GM19351 (cell line): ENCODE results near the gene C10orf95.
"Not testable (repeated sequence)": the region's sequence is repeated elsewhere in the genome, so short reads cannot be mapped to it uniquely, and the experiment has no call there.

Source experiments
- ATAC-seq: cut with Tn5 transposase; IDR thresholded peaks from one replicate; pipeline ENCODE4 v1.9.1; 2021; ENCODE audit warnings: mild to moderate bottlenecking, moderate library complexity; ENCODE audit not compliant: unreplicated experiment

Gene C10orf95

GRCh38 chr10:102467318-102467717 lies 16.0 kb upstream of the C10orf95 start:
- no peak for ATAC-seq

DNA sequence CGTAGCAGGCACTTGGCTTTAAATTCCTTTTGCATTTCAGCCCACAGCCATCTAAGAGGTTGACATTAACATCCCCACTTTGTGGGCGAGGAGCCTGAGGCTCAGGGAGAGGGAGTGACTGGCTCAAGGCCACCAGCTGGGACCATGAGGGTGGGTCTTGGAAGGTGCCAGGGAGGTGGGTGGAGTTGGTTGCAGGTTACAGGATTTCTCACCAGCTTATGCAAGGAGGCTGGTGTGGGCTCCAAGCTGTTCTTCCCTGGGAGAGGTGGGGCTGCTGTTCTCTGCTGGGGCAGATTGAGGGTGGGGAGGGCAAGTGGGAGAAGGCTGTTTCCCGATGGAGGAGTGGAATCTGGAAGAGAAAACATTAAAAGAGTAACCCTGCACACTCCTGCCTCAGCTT lies 14.1 kb upstream of the C10orf95 start:
- ATAC-seq: no peak

DNA sequence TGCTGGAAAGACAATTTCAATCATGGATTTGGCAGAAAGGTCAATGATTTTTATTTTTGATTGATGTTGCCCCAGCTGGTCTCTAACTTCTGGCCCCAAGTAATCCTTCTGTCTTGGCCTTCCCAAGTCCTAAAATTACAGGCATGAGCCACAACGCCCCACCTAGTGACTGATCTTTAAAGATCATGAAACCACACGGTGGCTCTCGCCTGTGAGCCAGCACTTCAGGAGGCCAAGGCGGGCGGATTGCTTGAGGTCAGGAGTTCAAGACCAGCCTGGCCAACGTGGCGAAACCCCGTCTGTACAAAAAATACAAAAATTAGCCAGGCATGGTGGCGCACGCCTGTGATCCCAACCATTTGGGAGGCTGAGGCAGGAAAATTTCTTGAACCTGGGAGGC lies 12.6 kb upstream of the C10orf95 start:
- ATAC-seq: no peak

- ATAC-seq: no peak
Measured at GRCh38 chr10:102462512-102463054, 11.2 kb upstream of the C10orf95 start.

DNA sequence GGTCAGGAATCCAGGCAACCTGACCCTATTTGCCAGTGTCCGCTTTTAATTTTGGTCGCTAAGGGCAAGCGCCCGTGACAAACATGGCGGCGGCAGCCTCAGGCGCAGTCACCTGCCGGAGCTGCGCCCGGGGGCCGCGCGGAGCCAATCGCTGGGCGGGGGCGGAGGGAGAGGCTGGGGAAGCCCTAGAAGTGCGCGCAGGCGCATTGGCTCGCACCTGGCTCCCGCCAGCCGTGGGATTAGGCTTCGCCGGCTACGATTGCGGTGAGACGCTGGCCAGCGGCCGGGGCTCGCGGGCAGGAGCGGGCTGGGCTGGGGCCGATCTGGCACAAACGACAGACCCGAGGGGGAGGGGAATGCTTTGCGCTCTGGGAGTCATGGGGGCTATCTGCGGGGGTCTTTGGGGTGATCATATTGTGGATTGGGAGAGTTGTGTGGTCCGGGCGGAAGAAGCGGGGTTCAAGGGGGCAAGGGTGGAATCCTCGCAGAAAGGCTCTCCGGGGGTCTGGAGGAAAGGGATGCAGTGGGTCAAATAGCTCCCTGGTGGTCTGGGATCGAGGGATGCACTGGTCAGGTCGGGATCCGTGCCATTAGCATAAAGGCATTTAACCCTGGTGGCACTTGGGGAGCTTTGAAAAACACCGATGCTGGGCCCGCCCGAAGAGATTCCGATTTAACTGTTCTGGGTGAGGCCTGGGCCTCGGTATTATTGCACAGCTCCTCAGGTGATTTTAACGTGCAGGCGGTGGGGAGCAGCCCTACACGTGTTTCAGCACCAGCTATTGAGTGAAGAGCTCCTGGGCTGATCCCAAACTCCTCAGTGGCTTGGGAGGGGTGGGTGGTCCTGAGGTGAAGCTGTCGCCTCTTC lies 10.1 kb upstream of the C10orf95 start:
- ATAC-seq: peak; percentile 88

DNA sequence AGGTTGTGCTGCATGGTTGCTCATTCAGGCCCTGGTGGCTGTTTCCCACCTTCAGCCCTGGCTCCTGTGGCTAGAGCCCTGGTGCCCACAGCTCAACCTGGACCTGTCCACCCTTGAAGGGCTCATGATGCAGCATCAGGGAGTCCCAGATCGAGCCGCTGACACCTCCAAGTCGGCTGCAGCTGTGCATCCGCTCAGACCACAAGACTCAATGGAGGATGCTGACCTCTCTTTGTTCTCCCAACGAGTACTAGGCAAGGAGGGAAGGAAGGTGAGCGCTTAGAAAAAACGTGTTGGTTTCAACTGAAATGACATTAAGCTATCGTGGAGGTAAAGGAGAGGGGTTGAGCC lies 9.5 kb upstream of the C10orf95 start:
- peak; percentile 30 for ATAC-seq

DNA sequence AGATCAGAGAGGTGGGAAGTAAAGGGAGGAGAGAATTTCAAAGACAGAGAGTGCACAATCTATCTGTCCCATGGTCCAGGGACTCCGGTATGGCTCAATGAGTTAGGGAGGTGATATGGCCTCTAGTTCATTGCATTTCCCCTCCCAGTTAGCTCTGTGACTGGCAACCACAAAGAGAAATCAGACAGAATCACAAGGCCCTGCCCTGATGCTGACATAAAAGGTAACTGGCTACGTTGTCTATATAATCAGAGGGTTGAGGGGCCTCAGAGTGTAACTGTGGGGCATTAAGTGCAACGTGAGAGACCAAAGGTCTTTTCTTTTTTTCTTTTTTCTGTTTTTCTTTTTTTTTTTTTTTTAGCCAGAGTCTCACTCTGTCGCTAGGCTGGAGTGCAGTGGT lies 7.3 kb upstream of the C10orf95 start:
- ATAC-seq: no peak

DNA sequence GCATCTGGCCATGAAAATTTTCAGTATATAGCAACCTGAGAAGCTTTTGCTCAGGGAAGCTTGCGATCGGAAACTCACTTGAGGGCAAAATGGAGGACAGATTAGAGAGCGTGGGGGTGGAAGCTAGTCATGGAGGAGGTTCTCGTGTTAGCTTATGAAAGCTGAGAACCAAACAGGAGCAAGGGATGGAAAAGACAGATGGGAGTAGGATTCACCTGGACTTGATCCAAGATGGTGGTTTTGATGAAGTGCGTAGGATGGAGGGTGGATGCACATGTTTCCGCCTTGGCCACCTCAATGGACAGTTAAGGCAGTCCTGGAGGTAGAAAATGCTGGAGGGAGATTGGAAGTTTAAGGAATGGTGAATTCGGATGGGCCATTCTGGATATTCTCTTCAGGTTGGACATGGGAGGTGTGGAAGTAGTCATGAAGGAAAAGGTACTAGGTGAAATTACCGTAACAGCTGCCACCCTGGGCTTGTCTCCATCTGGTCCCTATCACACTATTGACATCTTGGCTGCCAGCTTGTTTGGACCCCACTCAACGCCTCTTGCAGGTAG lies 6.3 kb upstream of the C10orf95 start:
- no peak for ATAC-seq

- ATAC-seq: no peak
Measured at GRCh38 chr10:102455893-102456471, 4.6 kb upstream of the C10orf95 start.

DNA sequence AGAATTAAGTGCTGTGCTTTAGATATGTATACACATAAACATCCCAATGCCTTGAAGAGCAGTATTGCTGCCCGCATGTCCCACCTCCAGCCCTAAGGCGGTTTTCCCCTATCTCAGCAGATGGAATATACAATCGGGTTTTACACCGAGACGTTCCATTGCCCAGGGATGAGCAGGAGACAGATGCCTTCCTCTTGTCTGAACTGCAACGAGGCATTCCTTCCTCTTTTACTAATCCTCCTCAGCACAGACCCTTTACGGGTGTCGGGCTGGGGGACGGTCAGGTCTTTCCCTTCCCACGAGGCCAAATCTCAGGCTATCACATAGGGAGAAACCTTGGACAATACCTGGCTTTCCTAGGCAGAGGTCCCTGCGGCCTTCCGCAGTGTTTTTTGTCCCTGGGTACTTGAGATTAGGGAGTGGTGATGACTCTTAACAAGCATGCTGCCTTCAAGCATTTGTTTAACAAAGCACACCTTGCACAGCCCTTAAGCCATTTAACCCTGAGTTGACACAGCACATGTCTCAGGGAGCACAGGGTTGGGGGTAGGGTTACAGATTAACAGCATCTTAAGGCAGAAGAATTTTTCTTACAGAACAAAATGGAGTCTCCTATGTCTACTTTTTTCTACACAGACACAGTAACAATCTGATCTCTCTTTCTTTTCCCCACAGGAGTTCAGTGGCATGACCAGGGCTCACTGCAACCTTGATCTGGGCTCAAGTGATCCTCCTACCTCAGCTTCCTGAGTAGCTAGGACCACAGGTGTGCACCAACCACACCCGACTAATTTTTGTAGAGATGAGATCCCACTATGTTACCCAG lies 3.5 kb upstream of the C10orf95 start:
- ATAC-seq: not testable (repeated sequence)

- ATAC-seq: no peak
Measured at GRCh38 chr10:102453502-102453901, 2.2 kb upstream of the C10orf95 start.

DNA sequence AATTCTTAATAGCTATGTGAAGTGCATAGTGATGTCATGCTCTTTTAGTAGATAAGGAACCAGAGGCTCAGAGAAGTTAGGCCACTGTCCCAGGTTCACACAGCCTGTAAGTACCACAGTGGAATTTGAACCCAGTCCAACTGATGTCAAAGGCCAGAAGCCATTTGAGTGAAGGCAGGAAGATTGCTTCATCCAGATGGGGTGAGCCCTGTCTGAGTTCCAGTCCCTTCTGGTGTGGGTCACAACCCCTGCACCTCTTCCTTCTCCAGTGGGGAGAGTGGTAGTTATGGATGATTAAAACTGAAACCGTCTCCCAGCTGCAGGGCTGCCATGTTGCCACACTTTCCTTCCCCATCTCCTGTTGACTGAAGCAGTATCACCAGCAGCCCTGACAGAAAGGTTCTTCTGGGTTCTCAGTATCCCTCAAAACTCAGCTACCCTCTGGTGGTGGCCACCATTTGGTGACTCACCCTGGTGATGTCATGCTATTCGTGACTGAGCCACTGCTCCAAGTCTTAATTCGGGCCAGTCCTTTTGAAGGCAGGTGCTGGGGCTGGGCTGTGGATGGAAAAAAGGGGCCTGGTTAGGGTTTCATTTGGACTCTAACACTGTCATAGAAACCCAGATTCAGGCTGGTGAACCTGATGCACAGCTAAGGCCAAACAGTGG lies 1.5 kb upstream of the C10orf95 start:
- ATAC-seq: no peak

DNA sequence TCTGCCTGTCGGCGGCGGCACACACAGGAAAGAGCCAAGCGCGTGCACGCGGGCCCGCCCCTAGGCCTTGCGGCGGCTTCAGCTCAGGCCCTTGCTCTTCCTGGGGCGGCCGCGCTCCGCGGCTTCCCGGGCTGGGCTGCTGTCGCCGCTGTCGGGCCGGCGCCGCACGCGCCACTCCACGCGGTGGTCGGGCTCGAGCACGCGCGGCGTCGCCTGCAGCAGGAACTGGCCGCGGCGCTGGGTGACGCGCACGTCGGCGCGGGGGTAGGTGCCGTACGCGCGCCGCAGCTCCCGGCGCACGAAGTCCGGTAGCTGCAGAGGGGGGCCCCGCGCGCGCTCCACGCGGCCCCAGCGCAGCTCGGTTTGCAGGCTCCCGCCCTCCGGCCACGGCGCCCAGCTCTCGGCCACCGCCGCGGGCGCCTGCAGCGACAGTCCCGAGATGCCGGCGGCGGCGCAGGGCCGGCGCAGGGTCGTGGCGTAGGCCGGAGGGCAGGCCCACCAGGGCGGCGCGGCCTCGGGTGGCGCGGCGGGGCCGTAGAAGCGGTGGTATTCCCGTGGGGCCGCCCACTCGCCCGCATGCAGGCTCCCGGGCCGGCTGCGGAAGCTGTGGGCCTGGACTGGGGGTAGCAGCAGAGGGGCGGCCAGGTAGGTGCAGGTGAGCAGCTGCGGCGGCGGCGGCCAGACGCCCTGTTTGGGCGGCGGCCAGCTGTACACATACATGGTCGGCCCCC lies 804 bp downstream of the C10orf95 start:
- peak; percentile 72 for ATAC-seq

DNA sequence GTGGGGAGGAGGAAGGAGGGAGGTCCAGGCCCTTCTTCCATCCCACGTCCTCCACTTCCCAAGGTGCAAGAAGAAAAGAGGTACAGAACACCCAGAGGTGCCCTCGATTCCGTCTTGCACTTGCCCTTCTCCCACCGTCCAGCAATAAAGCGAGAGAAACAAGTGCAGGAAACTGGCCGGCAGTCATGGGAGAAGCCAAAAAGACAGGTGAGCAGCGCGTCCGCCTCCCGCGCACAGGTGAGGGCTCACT lies 1.3 kb downstream of the C10orf95 start:
- ATAC-seq: peak; percentile 2

GRCh38 chr10:102449321-102450123 lies 1.8 kb downstream of the C10orf95 start:
- peak; percentile 60 for ATAC-seq

DNA sequence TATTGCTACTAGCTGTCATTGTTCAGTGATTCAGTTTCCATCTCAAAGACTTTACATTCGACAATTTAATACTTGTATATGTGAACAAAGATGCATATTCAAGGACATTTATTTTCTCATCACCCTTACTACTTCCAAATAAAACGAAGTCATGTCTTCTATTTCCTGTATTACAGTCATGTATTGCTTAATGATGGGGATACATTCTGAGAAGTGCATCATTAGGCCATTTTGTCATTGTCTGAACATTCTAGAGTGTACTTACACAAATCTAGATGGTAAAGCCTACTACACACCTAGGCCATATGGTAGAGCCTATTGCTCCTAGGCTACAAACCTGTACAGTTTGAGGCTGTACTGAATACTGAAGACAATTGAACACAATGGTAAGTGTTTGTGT lies 6.5 kb downstream of the C10orf95 start:
- no peak for ATAC-seq

DNA sequence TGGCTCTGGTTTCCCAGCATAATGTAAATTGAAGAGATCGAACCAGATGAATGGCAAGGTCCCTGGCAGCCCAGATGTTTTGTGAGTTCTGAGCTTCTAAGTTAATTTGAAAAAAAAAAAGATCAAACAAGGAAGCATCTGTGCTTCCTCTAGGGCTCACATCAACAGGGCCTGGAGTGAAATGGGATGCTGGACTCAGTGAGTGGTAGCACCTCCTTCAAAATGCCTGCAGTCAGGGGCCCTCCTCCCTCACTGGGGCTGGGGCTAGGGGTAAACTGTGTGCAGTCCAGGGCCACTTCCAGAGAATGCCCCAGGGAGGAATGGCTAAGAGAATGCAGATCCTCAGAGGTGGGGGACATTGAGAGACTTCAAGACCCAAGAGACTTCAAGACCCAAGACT lies 13.0 kb downstream of the C10orf95 start:
- ATAC-seq: no peak

GRCh38 chr10:102437515-102437914 lies 13.8 kb downstream of the C10orf95 start:
- no peak for ATAC-seq

DNA sequence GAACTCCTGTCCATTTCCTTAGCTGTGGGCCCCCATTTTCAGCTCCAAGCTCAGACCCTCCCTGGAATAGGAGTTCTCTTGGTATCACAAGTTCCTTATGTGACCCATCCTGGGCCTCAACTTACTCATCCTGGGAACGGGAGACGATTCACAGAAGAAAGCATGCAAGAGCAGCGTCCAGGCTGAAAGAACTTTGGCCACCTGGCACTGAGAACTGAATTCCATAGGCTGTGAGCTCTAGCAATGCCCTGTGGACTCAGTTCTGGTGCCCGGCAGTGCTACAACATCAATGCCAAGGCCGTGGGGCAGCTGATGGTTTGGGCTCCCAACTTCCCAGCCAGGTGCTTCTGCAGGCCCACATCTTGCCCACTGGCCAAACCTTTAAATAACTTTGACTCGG lies 15.0 kb downstream of the C10orf95 start:
- no peak for ATAC-seq
